HepG2 (cell line): ENCODE measurements around the gene ASH1L. TPM values are rescaled to one million over a fixed set of nuclear protein-coding genes. Genes with fewer than 3 reads are reported as not detected.

Experiments
- EEA1 ChIP-seq: sonication (generic); formaldehyde crosslinking; IDR thresholded peaks from 2 replicates; pipeline ENCODE4 v1.5.1; 2020; ENCODE audit warnings: mild to moderate bottlenecking, missing genetic modification reagents, borderline replicate concordance
- HNF4A ChIP-seq: sonication (generic); formaldehyde crosslinking; IDR thresholded peaks from 2 replicates; pipeline ENCODE4 v1.4.0; 2020; ENCODE audit warnings: missing genetic modification reagents
- LCORL ChIP-seq, 2 experiments: fragments of 450-650 bp in 1 of 2; sonication (generic) in 1 of 2; formaldehyde crosslinking in 1 of 2; IDR thresholded peaks; 2 replicates each; pipeline versions ENCODE4 v1.5.0 to v1.6.1; 2017 to 2020; ENCODE audit warnings: antibody characterized with exemption in 1 of 2, missing genetic modification reagents in 1 of 2
- MEIS1 ChIP-seq: sonication (generic); formaldehyde crosslinking; IDR thresholded peaks from 2 replicates; pipeline ENCODE4 v1.9.0; 2021; ENCODE audit warnings: mild to moderate bottlenecking, missing genetic modification reagents, moderate library complexity, borderline replicate concordance
- RBAK ChIP-seq: sonication (generic); formaldehyde crosslinking; IDR thresholded peaks from 2 replicates; pipeline ENCODE4 v1.5.1; 2020; ENCODE audit warnings: mild to moderate bottlenecking, missing genetic modification reagents
- RFXANK ChIP-seq: IDR thresholded peaks from 2 replicates; pipeline ENCODE4 v1.6.1; 2016
- RXRA ChIP-seq: sonication (generic); formaldehyde crosslinking; IDR thresholded peaks from 2 replicates; pipeline ENCODE4 v1.5.1; 2020; ENCODE audit warnings: missing genetic modification reagents
- RXRB ChIP-seq: IDR thresholded peaks from 2 replicates; pipeline ENCODE4 v1.6.1; 2016; ENCODE audit warnings: borderline replicate concordance, missing genetic modification reagents, missing compliant biosample characterization
- SIX1 ChIP-seq: sonication (generic); formaldehyde crosslinking; IDR thresholded peaks from 2 replicates; pipeline ENCODE4 v1.4.0; 2020; ENCODE audit warnings: missing genetic modification reagents, borderline replicate concordance
- SP4 ChIP-seq: sonication (generic); formaldehyde crosslinking; IDR thresholded peaks from 2 replicates; pipeline ENCODE4 v1.8.1; 2023; ENCODE audit warnings: mild to moderate bottlenecking, missing genetic modification reagents
- STAT5B ChIP-seq: sonication (generic); formaldehyde crosslinking; IDR thresholded peaks from 2 replicates; pipeline ENCODE4 v1.4.0; 2020; ENCODE audit warnings: missing genetic modification reagents
- XRCC5 ChIP-seq: fragments of 200-400 bp; formaldehyde crosslinking; optimal IDR thresholded peaks from 2 replicates; pipeline ENCODE3; 2017; ENCODE audit warnings: mild to moderate bottlenecking, low read length
- ZKSCAN5 ChIP-seq: sonication (generic); formaldehyde crosslinking; IDR thresholded peaks from 2 replicates; pipeline ENCODE4 v1.5.1; 2020; ENCODE audit warnings: mild to moderate bottlenecking, missing genetic modification reagents
- ZNF616 ChIP-seq: sonication (generic); formaldehyde crosslinking; IDR thresholded peaks from 2 replicates; pipeline ENCODE4 v1.5.0; 2020; ENCODE audit warnings: low read depth, mild to moderate bottlenecking, missing genetic modification reagents
- ZSCAN30 ChIP-seq: sonication (generic); formaldehyde crosslinking; IDR thresholded peaks from 2 replicates; pipeline ENCODE4 v1.5.0; 2020; ENCODE audit warnings: mild to moderate bottlenecking, missing genetic modification reagents
- polyA plus RNA-seq, 8 experiments: library from polyadenylated mRNA; depleted of rRNA in 3 of 8; stranded (reverse) in 7 of 8; unstranded in 1 of 8; fragments of >200 nt; fragmentation: Illumina TruSeq in 4 of 8; extraction: Trizol in 4 of 8; gene quantifications; 2 replicates each; pipeline versions ENCODE4 v1.2.1 to v1.2.3, GENCODE V29; 2011 to 2016; ENCODE audit warnings: low read depth in 4 of 8, missing spikeins in 1 of 8, mixed read lengths in 1 of 8; ENCODE audit not compliant: insufficient read depth in 1 of 8
- total RNA-seq, 5 experiments: library from RNA; depleted of rRNA; stranded (reverse); fragments of >200 nt; fragmentation: Illumina TruSeq; extraction: Trizol; gene quantifications; 2 replicates each; pipeline ENCODE4 v1.2.3, GENCODE V29; 2016; ENCODE audit warnings: low read depth in 1 of 5
- TF ChIP-seq, protein P1 (sequence below): sonication (generic); formaldehyde crosslinking; IDR thresholded peaks from 2 replicates; pipeline ENCODE4 v1.8.0; 2022; ENCODE audit warnings: mild to moderate bottlenecking, missing genetic modification reagents, borderline replicate concordance
- TF ChIP-seq, protein P2 (sequence below): IDR thresholded peaks from 2 replicates; pipeline ENCODE4 v1.6.1; 2016; ENCODE audit warnings: mild to moderate bottlenecking
- TF ChIP-seq, protein P3 (sequence below): sonication (generic); formaldehyde crosslinking; IDR thresholded peaks from 2 replicates; pipeline ENCODE4 v1.4.0; 2020; ENCODE audit warnings: missing genetic modification reagents, borderline replicate concordance
- TF ChIP-seq, protein P4 (sequence below): sonication (generic); formaldehyde crosslinking; IDR thresholded peaks from 2 replicates; pipeline ENCODE4 v1.9.0; 2022; ENCODE audit warnings: missing genetic modification reagents, mild to moderate bottlenecking, borderline replicate concordance
- TF ChIP-seq, protein P5 (sequence below): sonication (generic); formaldehyde crosslinking; IDR thresholded peaks from 2 replicates; pipeline ENCODE4 v1.4.0; 2020; ENCODE audit warnings: mild to moderate bottlenecking, missing genetic modification reagents
- TF ChIP-seq, protein P6 (sequence below): sonication (generic); formaldehyde crosslinking; IDR thresholded peaks from 2 replicates; pipeline ENCODE4 v1.8.0; 2022; ENCODE audit warnings: missing genetic modification reagents, low read depth, mild to moderate bottlenecking, borderline replicate concordance

ASH1L gene
- total and polyA plus RNA-seq, 2 of the 13 experiments (the other 11 are each of a cell fraction or from before 2014, with no cell fraction given): 10.2 to 15.3 TPM

DNA sequence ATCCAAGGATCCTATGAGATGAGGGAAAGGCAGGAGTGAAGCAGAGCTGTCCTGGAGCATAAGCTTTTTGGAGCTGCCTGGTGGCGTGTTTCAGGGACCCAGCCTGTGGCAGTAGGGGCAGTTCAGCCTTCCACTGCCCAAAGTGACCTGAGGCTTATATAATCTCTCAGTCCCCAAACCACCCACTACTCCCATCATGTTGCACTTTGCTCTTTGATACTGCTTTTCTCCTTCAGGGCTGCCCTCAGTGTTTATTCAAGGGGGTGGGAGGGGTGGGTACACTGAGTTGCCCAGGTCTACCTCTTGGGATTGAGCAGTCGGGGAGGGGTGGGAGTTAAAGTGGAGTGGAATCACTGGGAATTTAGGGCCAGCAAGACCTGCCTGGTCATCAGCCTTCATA is 276.1 kb downstream of the ASH1L start (continued):
- TF ChIP-seq ZKSCAN5 (no peak), HNF4A (peak; percentile 87), LCORL (IDR thresholded peaks at IDR 0.05) (no peak), LCORL (CRISPR knock-in tag; IDR thresholded peaks at IDR 0.05) (peak; percentile 71), XRCC5 (peak; percentile 22), EEA1 (no peak), RBAK (no peak), STAT5B (CRISPR knock-in tag) (no peak), RXRA (CRISPR knock-in tag) (peak; percentile 24; the same call in 1 of the 2 replicates), RXRB (CRISPR knock-in tag) (peak; percentile 81), MEIS1 (CRISPR knock-in tag) (no peak), ZNF616 (CRISPR knock-in tag) (no peak), SP4 (CRISPR knock-in tag) (no peak), ZSCAN30 (no peak), RFXANK (CRISPR knock-in tag) (no peak), SIX1 (CRISPR knock-in tag) (no peak)
- TF ChIP-seq, protein P1, sequence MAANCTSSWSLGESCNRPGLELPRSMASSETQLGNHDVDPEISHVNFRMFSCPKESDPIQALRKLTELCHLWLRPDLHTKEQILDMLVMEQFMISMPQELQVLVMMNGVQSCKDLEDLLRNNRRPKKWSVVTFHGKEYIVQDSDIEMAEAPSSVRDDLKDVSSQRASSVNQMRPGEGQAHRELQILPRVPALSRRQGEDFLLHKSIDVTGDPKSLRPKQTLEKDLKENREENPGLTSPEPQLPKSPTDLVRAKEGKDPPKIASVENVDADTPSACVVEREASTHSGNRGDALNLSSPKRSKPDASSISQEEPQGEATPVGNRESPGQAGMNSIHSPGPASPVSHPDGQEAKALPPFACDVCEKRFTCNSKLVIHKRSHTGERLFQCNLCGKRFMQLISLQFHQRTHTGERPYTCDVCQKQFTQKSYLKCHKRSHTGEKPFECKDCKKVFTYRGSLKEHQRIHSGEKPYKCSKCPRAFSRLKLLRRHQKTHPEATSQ (CRISPR knock-in tag): no peak
- TF ChIP-seq, protein P2, sequence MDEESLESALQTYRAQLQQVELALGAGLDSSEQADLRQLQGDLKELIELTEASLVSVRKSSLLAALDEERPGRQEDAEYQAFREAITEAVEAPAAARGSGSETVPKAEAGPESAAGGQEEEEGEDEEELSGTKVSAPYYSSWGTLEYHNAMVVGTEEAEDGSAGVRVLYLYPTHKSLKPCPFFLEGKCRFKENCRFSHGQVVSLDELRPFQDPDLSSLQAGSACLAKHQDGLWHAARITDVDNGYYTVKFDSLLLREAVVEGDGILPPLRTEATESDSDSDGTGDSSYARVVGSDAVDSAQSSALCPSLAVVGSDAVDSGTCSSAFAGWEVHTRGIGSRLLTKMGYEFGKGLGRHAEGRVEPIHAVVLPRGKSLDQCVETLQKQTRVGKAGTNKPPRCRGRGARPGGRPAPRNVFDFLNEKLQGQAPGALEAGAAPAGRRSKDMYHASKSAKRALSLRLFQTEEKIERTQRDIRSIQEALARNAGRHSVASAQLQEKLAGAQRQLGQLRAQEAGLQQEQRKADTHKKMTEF (CRISPR knock-in tag): 0 out of 2 replicates have a peak, but pooled peaks have one; percentile 39
- TF ChIP-seq, protein P3, sequence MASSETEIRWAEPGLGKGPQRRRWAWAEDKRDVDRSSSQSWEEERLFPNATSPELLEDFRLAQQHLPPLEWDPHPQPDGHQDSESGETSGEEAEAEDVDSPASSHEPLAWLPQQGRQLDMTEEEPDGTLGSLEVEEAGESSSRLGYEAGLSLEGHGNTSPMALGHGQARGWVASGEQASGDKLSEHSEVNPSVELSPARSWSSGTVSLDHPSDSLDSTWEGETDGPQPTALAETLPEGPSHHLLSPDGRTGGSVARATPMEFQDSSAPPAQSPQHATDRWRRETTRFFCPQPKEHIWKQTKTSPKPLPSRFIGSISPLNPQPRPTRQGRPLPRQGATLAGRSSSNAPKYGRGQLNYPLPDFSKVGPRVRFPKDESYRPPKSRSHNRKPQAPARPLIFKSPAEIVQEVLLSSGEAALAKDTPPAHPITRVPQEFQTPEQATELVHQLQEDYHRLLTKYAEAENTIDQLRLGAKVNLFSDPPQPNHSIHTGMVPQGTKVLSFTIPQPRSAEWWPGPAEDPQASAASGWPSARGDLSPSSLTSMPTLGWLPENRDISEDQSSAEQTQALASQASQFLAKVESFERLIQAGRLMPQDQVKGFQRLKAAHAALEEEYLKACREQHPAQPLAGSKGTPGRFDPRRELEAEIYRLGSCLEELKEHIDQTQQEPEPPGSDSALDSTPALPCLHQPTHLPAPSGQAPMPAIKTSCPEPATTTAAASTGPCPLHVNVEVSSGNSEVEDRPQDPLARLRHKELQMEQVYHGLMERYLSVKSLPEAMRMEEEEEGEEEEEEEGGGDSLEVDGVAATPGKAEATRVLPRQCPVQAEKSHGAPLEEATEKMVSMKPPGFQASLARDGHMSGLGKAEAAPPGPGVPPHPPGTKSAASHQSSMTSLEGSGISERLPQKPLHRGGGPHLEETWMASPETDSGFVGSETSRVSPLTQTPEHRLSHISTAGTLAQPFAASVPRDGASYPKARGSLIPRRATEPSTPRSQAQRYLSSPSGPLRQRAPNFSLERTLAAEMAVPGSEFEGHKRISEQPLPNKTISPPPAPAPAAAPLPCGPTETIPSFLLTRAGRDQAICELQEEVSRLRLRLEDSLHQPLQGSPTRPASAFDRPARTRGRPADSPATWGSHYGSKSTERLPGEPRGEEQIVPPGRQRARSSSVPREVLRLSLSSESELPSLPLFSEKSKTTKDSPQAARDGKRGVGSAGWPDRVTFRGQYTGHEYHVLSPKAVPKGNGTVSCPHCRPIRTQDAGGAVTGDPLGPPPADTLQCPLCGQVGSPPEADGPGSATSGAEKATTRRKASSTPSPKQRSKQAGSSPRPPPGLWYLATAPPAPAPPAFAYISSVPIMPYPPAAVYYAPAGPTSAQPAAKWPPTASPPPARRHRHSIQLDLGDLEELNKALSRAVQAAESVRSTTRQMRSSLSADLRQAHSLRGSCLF (CRISPR knock-in tag): no peak
- TF ChIP-seq, protein P4, sequence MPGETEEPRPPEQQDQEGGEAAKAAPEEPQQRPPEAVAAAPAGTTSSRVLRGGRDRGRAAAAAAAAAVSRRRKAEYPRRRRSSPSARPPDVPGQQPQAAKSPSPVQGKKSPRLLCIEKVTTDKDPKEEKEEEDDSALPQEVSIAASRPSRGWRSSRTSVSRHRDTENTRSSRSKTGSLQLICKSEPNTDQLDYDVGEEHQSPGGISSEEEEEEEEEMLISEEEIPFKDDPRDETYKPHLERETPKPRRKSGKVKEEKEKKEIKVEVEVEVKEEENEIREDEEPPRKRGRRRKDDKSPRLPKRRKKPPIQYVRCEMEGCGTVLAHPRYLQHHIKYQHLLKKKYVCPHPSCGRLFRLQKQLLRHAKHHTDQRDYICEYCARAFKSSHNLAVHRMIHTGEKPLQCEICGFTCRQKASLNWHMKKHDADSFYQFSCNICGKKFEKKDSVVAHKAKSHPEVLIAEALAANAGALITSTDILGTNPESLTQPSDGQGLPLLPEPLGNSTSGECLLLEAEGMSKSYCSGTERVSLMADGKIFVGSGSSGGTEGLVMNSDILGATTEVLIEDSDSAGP (CRISPR knock-in tag): no peak
- TF ChIP-seq, protein P5, sequence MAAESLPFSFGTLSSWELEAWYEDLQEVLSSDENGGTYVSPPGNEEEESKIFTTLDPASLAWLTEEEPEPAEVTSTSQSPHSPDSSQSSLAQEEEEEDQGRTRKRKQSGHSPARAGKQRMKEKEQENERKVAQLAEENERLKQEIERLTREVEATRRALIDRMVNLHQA (CRISPR knock-in tag): no peak
- TF ChIP-seq, protein P6, sequence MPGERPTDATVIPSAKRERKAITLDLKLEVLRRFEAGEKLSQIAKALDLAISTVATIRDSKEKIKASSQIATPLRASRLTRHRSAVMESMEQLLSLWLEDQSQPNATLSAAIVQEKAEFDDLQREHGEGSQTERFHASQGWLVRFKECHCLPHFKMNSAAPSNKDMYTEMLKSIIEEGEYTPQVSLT (CRISPR knock-in tag): no peak
